RPMI8226 (cell line): ENCODE measurements around the gene KCNK2.

Source experiments
- DNase-seq: peaks from one replicate; pipeline ENCODE4 v3.0.0-alpha.2; 2015

KCNK2 gene

GRCh38 chr1:215082532-215083382 lies at the start of gene KCNK2:
Gene KCNK2, plus strand, starts transcription at chr1:215082737. Its CDS starts 649 bp downstream, at chr1:215083386.
- no peak for DNase-seq

- no peak for DNase-seq
Measured at GRCh38 chr1:215032911-215033526, 49.5 kb upstream of the KCNK2 start.

GRCh38 chr1:215040190-215040589 lies 42.3 kb upstream of the KCNK2 start:
- DNase-seq, result no peak

GRCh38 chr1:215043401-215043800 lies 39.1 kb upstream of the KCNK2 start:
- DNase-seq, result no peak

GRCh38 chr1:215044151-215044550 lies 38.4 kb upstream of the KCNK2 start:
- no peak for DNase-seq

- no peak for DNase-seq
Measured at GRCh38 chr1:215045698-215046308, 36.7 kb upstream of the KCNK2 start.

- no peak for DNase-seq
Measured at GRCh38 chr1:215052256-215053015, 30.1 kb upstream of the KCNK2 start.

GRCh38 chr1:215054266-215054665 lies 28.3 kb upstream of the KCNK2 start:
- DNase-seq, result no peak

- DNase-seq, result no peak
Measured at GRCh38 chr1:215055281-215055935, 27.1 kb upstream of the KCNK2 start.

GRCh38 chr1:215056584-215056983 lies 26.0 kb upstream of the KCNK2 start:
- no peak for DNase-seq

GRCh38 chr1:215059947-215060346 lies 22.6 kb upstream of the KCNK2 start:
- no peak for DNase-seq

GRCh38 chr1:215064327-215064726 lies 18.2 kb upstream of the KCNK2 start:
- no peak for DNase-seq

GRCh38 chr1:215071078-215071477 lies 11.5 kb upstream of the KCNK2 start:
- DNase-seq, result no peak

GRCh38 chr1:215076322-215076721 lies 6.2 kb upstream of the KCNK2 start:
- DNase-seq, result peak; percentile 41

- DNase-seq, result no peak
Measured at GRCh38 chr1:215079456-215079855, 3.1 kb upstream of the KCNK2 start.

- DNase-seq, result no peak
Measured at GRCh38 chr1:215081661-215082531, 641 bp upstream of the KCNK2 start.

- DNase-seq, result no peak
Measured at GRCh38 chr1:215083383-215083961, 935 bp downstream of the KCNK2 start.

- DNase-seq, result no peak
Measured at GRCh38 chr1:215084621-215085020, 2.1 kb downstream of the KCNK2 start.

- DNase-seq, result no peak
Measured at GRCh38 chr1:215087603-215088002, 5.1 kb downstream of the KCNK2 start.

GRCh38 chr1:215094381-215094780 lies 11.8 kb downstream of the KCNK2 start:
- DNase-seq, result no peak

GRCh38 chr1:215095524-215095923 lies 13.0 kb downstream of the KCNK2 start:
- no peak for DNase-seq
